H9 (cell line): ENCODE data around the gene EIF4H. TPM values are rescaled to one million over a fixed set of nuclear protein-coding genes. Genes with fewer than 3 reads are reported as not detected.

Source experiments
- DNase-seq: peaks from one replicate; pipeline ENCODE4 v3.0.0-alpha.2; 2017
- H2AFZ ChIP-seq: one replicate; pipeline ENCODE4 v1.6.1; 2013; ENCODE audit warnings: mild to moderate bottlenecking, low read length, control low read depth, moderate library complexity
- H2AK5ac ChIP-seq: 2 replicates; pipeline ENCODE4 v1.6.1; 2013; ENCODE audit warnings: low read length, control low read depth, mixed read lengths; ENCODE audit not compliant: insufficient read length
- H2BK120ac ChIP-seq: one replicate; pipeline ENCODE4 v1.6.1; 2013; ENCODE audit warnings: low read depth, mild to moderate bottlenecking, low read length, control low read depth, inconsistent platforms; ENCODE audit not compliant: poor library complexity, severe bottlenecking
- H2BK12ac ChIP-seq: 2 replicates; pipeline ENCODE4 v1.6.1; 2013; ENCODE audit warnings: low read length, control low read depth, mixed read lengths, low read depth; ENCODE audit not compliant: insufficient read length
- H2BK15ac ChIP-seq: 2 replicates; pipeline ENCODE4 v1.6.1; 2013; ENCODE audit warnings: low read depth, low read length, control low read depth
- H2BK20ac ChIP-seq: one replicate; pipeline ENCODE4 v1.6.1; 2013; ENCODE audit warnings: low read depth, mild to moderate bottlenecking, low read length, control low read depth, inconsistent platforms; ENCODE audit not compliant: poor library complexity, severe bottlenecking
- H2BK5ac ChIP-seq: 2 replicates; pipeline ENCODE4 v1.6.1; 2013; ENCODE audit warnings: low read length, control low read depth, mixed read lengths; ENCODE audit not compliant: insufficient read length
- H3K14ac ChIP-seq: 2 replicates; pipeline ENCODE4 v1.6.1; 2013; ENCODE audit warnings: low read length, control low read depth; ENCODE audit not compliant: insufficient read depth
- H3K18ac ChIP-seq: 2 replicates; pipeline ENCODE4 v1.6.1; 2013; ENCODE audit warnings: low read depth, mild to moderate bottlenecking, mixed read lengths, low read length, control low read depth; ENCODE audit not compliant: insufficient read length
- H3K23ac ChIP-seq: 2 replicates; pipeline ENCODE4 v1.6.1; 2013; ENCODE audit warnings: low read length, control low read depth, mixed read lengths, low read depth; ENCODE audit not compliant: insufficient read length
- H3K23me2 ChIP-seq: 2 replicates; pipeline ENCODE4 v1.6.1; 2013; ENCODE audit warnings: low read depth, mild to moderate bottlenecking, mixed read lengths, low read length, control low read depth; ENCODE audit not compliant: insufficient read length, poor library complexity, severe bottlenecking
- H3K27ac ChIP-seq: 2 replicates; pipeline ENCODE4 v1.5.1; 2013; ENCODE audit warnings: low read length, control low read depth, mixed read lengths, low read depth; ENCODE audit not compliant: insufficient read length
- H3K27me3 ChIP-seq: 2 replicates; pipeline ENCODE4 v1.6.1; 2013; ENCODE audit warnings: low read length, control low read depth, inconsistent platforms; ENCODE audit not compliant: insufficient read depth
- H3K4ac ChIP-seq: 2 replicates; pipeline ENCODE4 v1.6.1; 2013; ENCODE audit warnings: low read depth, mild to moderate bottlenecking, control low read depth, inconsistent platforms, low read length, moderate library complexity
- H3K4me1 ChIP-seq: 2 replicates; pipeline ENCODE4 v1.6.1; 2013; ENCODE audit warnings: low read length, control low read depth, inconsistent platforms; ENCODE audit not compliant: insufficient read depth
- H3K4me2 ChIP-seq: 2 replicates; pipeline ENCODE4 v1.6.1; 2013; ENCODE audit warnings: low read length, control low read depth, mixed read lengths; ENCODE audit not compliant: insufficient read length, insufficient read depth
- H3K56ac ChIP-seq: 2 replicates; pipeline ENCODE4 v1.6.1; 2013; ENCODE audit warnings: low read depth, mild to moderate bottlenecking, mixed read lengths, low read length, control low read depth; ENCODE audit not compliant: insufficient read length
- H3K79me1 ChIP-seq: 2 replicates; pipeline ENCODE4 v1.6.1; 2013; ENCODE audit warnings: low read depth, mild to moderate bottlenecking, moderate library complexity, low read length, control low read depth, inconsistent platforms; ENCODE audit not compliant: insufficient read depth, poor library complexity, severe bottlenecking
- H3K79me2 ChIP-seq: 2 replicates; pipeline ENCODE4 v1.6.1; 2013; ENCODE audit warnings: low read length, control low read depth, inconsistent platforms; ENCODE audit not compliant: insufficient read depth
- H3K9ac ChIP-seq: 2 replicates; pipeline ENCODE4 v1.6.1; 2013; ENCODE audit warnings: low read length, control low read depth, mixed read lengths; ENCODE audit not compliant: insufficient read length; ENCODE audit errors: extremely low read depth
- H3K9me3 ChIP-seq: one replicate; pipeline ENCODE4 v1.6.1; 2013; ENCODE audit warnings: low read depth, low read length, inconsistent platforms; ENCODE audit not compliant: control insufficient read depth
- H3T11ph ChIP-seq: one replicate; pipeline ENCODE4 v1.6.1; 2013; ENCODE audit warnings: mild to moderate bottlenecking, low read length, control low read depth, inconsistent platforms
- H4K20me1 ChIP-seq: one replicate; pipeline ENCODE4 v1.6.1; 2013; ENCODE audit not compliant: control insufficient read depth, insufficient read length, insufficient read depth
- H4K5ac ChIP-seq: 2 replicates; pipeline ENCODE4 v1.6.1; 2013; ENCODE audit warnings: low read depth, mild to moderate bottlenecking, mixed read lengths, low read length, control low read depth; ENCODE audit not compliant: insufficient read length
- H4K8ac ChIP-seq: replicated peaks from 2 replicates; pipeline ENCODE4 v1.6.1; 2013; ENCODE audit warnings: low read length, control low read depth, mixed read lengths, low read depth; ENCODE audit not compliant: insufficient read length
- H4K91ac ChIP-seq: 2 replicates; pipeline ENCODE4 v1.6.1; 2013; ENCODE audit warnings: low read depth, mild to moderate bottlenecking, moderate library complexity, mixed read lengths, low read length, control low read depth; ENCODE audit not compliant: insufficient read length
- H3K27ac Mint-ChIP-seq, 3 experiments: 2 replicates in 2 of 3; 3 replicates in 1 of 3; pipeline ENCODE4 v1.8.0; 2020 to 2021; ENCODE audit warnings: mixed read lengths in 3 of 3, mild to moderate bottlenecking in 1 of 3, moderate library complexity in 1 of 3
- H3K27me3 Mint-ChIP-seq: 2 replicates; pipeline ENCODE4 v1.8.0; 2021; ENCODE audit warnings: low read depth, mild to moderate bottlenecking, moderate library complexity, mixed read lengths
- H3K36me3 Mint-ChIP-seq, 3 experiments: 2 replicates in 2 of 3; 3 replicates in 1 of 3; pipeline ENCODE4 v1.8.0; 2020 to 2021; ENCODE audit warnings: low read depth in 3 of 3, mixed read lengths in 3 of 3; ENCODE audit not compliant: insufficient read depth in 1 of 3
- H3K4me1 Mint-ChIP-seq, 2 experiments: 2 replicates each; pipeline ENCODE4 v1.8.0; 2020; ENCODE audit warnings: mixed read lengths in 2 of 2
- H3K4me3 Mint-ChIP-seq, 2 experiments: 2 replicates in 1 of 2; 3 replicates in 1 of 2; pipeline ENCODE4 v1.8.0; 2020 to 2021; ENCODE audit warnings: mild to moderate bottlenecking in 2 of 2, mixed read lengths in 2 of 2, moderate library complexity in 1 of 2
- H3K9me3 Mint-ChIP-seq, 2 experiments: 2 replicates in 1 of 2; 3 replicates in 1 of 2; pipeline ENCODE4 v1.8.0; 2020; ENCODE audit warnings: mild to moderate bottlenecking in 2 of 2, mixed read lengths in 2 of 2, moderate library complexity in 1 of 2
- WGBS: extraction: QIAGEN DNeasy Blood & Tissue Kit; methylation state at CpG from one replicate; pipeline ENCODE4 v1.1.7; 2013; ENCODE audit warnings: missing lambda C conversion rate, low lambda C conversion rate, mixed read lengths; ENCODE audit not compliant: insufficient read length; ENCODE audit errors: extremely low coverage; 5-methylcytosine and 5-hydroxymethylcytosine counted together
- total RNA-seq: library from RNA; stranded (reverse); gene quantifications from 2 replicates; pipeline ENCODE4 v1.2.1, GENCODE V29; 2021
- TF ChIP-seq, protein P1 (sequence below): fragments of 200-600 bp; sonication (generic); conservative IDR thresholded peaks from 3 replicates; pipeline ENCODE4 v1.8.0; 2021; ENCODE audit warnings: antibody characterized with exemption, mild to moderate bottlenecking

EIF4H gene
- total RNA-seq, 1 experiment from 2014 or later, result 363 TPM

DNA sequence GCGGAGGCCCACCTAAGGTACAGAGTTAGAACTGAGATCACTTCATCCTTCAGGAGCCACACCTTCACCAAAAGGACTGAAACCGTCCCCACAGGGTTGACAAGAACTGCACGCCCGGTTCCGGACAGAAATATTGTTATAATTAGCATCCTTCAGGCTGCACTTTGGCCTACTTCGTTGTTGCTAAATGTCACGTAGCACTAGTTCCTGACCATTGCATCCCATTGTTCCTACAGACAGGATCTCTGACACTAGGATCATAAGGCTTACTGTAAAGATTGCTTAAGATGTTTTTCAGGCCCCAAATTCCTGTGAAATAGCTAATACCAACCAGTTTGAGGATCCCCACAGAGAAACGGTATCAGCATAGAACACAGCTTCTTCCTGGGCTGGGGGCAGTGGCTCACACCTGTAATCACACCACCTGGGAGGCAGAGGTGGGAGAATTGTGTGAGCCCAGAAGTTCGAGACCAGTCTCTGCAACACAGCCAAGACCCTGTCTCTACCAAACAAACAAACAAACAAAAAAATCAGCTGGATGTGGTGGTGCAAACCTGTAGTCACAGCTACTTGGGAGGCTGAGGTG lies 18.3 kb upstream of the EIF4H start:
- H3K4me3 Mint-ChIP-seq, result no peak overlapping the region
- Histone ChIP-seq H2BK20ac (no peak overlapping the region), H3T11ph (no peak overlapping the region), H4K8ac (no peak overlapping the region), H2BK5ac (no peak overlapping the region), H3K4me1 (no peaks in the 10 kb centered on the region), H3K79me2 (no peaks in the 10 kb centered on the region), H2AK5ac (no peak overlapping the region), H4K20me1 (no peaks in the 10 kb centered on the region), H2AFZ (no peak overlapping the region), H3K79me1 (no peaks in the 10 kb centered on the region), H2BK15ac (no peak overlapping the region), H3K27ac (no peak overlapping the region), H3K14ac (no peak overlapping the region), H3K9me3 (no peaks in the 10 kb centered on the region), H4K91ac (no peak overlapping the region), H3K4ac (no peak overlapping the region), H2BK12ac (no peak overlapping the region), H4K5ac (no peak overlapping the region), H3K56ac (no peak overlapping the region), H3K4me2 (no peak overlapping the region), H2BK120ac (no peak overlapping the region), H3K23me2 (no peaks in the 10 kb centered on the region), H3K9ac (no peak overlapping the region), H3K27me3 (no peaks in the 10 kb centered on the region), H3K18ac (no peak overlapping the region), H3K23ac (no peak overlapping the region)
- TF ChIP-seq, protein P1, sequence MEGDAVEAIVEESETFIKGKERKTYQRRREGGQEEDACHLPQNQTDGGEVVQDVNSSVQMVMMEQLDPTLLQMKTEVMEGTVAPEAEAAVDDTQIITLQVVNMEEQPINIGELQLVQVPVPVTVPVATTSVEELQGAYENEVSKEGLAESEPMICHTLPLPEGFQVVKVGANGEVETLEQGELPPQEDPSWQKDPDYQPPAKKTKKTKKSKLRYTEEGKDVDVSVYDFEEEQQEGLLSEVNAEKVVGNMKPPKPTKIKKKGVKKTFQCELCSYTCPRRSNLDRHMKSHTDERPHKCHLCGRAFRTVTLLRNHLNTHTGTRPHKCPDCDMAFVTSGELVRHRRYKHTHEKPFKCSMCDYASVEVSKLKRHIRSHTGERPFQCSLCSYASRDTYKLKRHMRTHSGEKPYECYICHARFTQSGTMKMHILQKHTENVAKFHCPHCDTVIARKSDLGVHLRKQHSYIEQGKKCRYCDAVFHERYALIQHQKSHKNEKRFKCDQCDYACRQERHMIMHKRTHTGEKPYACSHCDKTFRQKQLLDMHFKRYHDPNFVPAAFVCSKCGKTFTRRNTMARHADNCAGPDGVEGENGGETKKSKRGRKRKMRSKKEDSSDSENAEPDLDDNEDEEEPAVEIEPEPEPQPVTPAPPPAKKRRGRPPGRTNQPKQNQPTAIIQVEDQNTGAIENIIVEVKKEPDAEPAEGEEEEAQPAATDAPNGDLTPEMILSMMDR, result no peak
- no peaks in the 10 kb centered on the region for H3K9me3 Mint-ChIP-seq
- peak overlapping the region in 1 of 3 experiments; percentile 82; a peak in 1 of 7 replicates for H3K27ac Mint-ChIP-seq
- H3K4me1 Mint-ChIP-seq, result peaks cover 0 to 2% of the 10 kb centered on the region in 2 experiments; a peak in 2 of 4 replicates
- no peaks in the 10 kb centered on the region for H3K27me3 Mint-ChIP-seq
- no peaks in the 10 kb centered on the region for H3K36me3 Mint-ChIP-seq
- no CpG with 5 or more reads among the region's 9 CpGs for WGBS
- DNase-seq, result no peak
